Natural killer cell (primary cell): ENCODE data around the gene SLC24A2. TPM values are rescaled to one million over a fixed set of nuclear protein-coding genes. Genes with fewer than 3 reads are reported as not detected.

Source experiments
- ATAC-seq, 3 donors: fragments of 150-1000 bp in 2 of 3; fragments of 200-7000 bp in 1 of 3; cut with Tn5 transposase; 1 replicate in 1 of 3; 2 replicates in 2 of 3; pipeline ENCODE4 v1.10.0; 2021; ENCODE audit warnings: mild to moderate bottlenecking in 2 of 3, moderate library complexity in 2 of 3
- DNase-seq, 2 donors: peaks; one replicate each; pipeline versions ENCODE4 v3.0.0 to v3.0.0-alpha.2; 2013 to 2021; ENCODE audit warnings: mixed read lengths in 1 of 2
- H3K27ac ChIP-seq: one replicate; pipeline ENCODE4 v1.5.1; 2013; ENCODE audit warnings: mild to moderate bottlenecking, low read length
- H3K27me3 ChIP-seq: one replicate; pipeline ENCODE4 v1.6.1; 2013; ENCODE audit warnings: low read length; ENCODE audit not compliant: control insufficient read depth, insufficient read depth
- H3K36me3 ChIP-seq: one replicate; pipeline ENCODE4 v1.6.1; 2013; ENCODE audit warnings: low read length; ENCODE audit not compliant: control insufficient read depth, insufficient read depth
- H3K4me1 ChIP-seq: one replicate; pipeline ENCODE4 v1.6.1; 2013; ENCODE audit warnings: low read length; ENCODE audit not compliant: control insufficient read depth, insufficient read depth
- H3K4me3 ChIP-seq: one replicate; pipeline ENCODE4 v1.5.1; 2013; ENCODE audit warnings: low read length
- H3K9me3 ChIP-seq: one replicate; pipeline ENCODE4 v1.6.1; 2013; ENCODE audit warnings: low read length; ENCODE audit not compliant: control insufficient read depth, insufficient read depth
- H3K27ac Mint-ChIP-seq, 2 donors: one replicate each; pipeline ENCODE4 v1.8.0; 2022; ENCODE audit warnings: mild to moderate bottlenecking in 2 of 2, mixed read lengths in 2 of 2, moderate library complexity in 1 of 2
- H3K27me3 Mint-ChIP-seq, 2 donors: one replicate each; pipeline ENCODE4 v1.8.0; 2022; ENCODE audit warnings: low read depth in 2 of 2, mixed read lengths in 2 of 2
- H3K36me3 Mint-ChIP-seq: one replicate; pipeline ENCODE4 v1.8.0; 2022; ENCODE audit warnings: mixed read lengths
- H3K4me1 Mint-ChIP-seq, 2 donors: one replicate each; pipeline ENCODE4 v1.8.0; 2022; ENCODE audit warnings: mixed read lengths in 2 of 2
- H3K4me3 Mint-ChIP-seq: one replicate; pipeline ENCODE4 v1.8.0; 2022; ENCODE audit warnings: mild to moderate bottlenecking, moderate library complexity, mixed read lengths
- H3K9me3 Mint-ChIP-seq, 2 donors: one replicate each; pipeline ENCODE4 v1.8.0; 2022; ENCODE audit warnings: mixed read lengths in 2 of 2
- CTCF ChIP-seq: fragments of 200-600 bp; IDR thresholded peaks from one replicate; pipeline ENCODE4 v1.8.0; 2022; ENCODE audit warnings: antibody characterized with exemption
- WGBS: methylation state at CpG from one replicate; pipeline ENCODE4 v1.1.7; 2013; ENCODE audit warnings: missing lambda C conversion rate; ENCODE audit not compliant: insufficient coverage; 5-methylcytosine and 5-hydroxymethylcytosine counted together
- intact Hi-C: fragments of 100-400 bp; cut with micrococcal nuclease; formaldehyde crosslinking; loops from one replicate; pipeline ENCODE4 v1.14.2; 2022
- total RNA-seq, 4 donors: library from RNA; stranded (reverse); fragments of 120-200 nt in 1 of 4; gene quantifications; one replicate each; pipeline versions ENCODE4 v1.2.3 to v1.2.4, GENCODE V29; 2013 to 2022

SLC24A2 gene
- total RNA-seq, 3 donors from 2014 or later (not counting 1 experiment from before 2014, with no cell fraction given) = 0.15 TPM; not detected in 2

GRCh38 chr9:19770973-19771372 is 17.9 kb downstream of the SLC24A2 start:
- no peak overlapping the region for H3K27ac Mint-ChIP-seq
- 92% methylated on average over 5 of the region's 5 CpGs for WGBS
- ATAC-seq = no peak
- Histone ChIP-seq H3K4me1 (no peaks in the 10 kb centered on the region), H3K36me3 (no peaks in the 10 kb centered on the region), H3K27me3 (no peaks in the 10 kb centered on the region), H3K9me3 (peaks cover 3% of the 10 kb centered on the region), H3K27ac (no peak overlapping the region), H3K4me3 (no peak overlapping the region)
- no peaks in the 10 kb centered on the region for H3K36me3 Mint-ChIP-seq
- no peaks in the 10 kb centered on the region for H3K27me3 Mint-ChIP-seq
- intact Hi-C loops = no loop called here
- no peak for DNase-seq
- no peak overlapping the region for H3K4me3 Mint-ChIP-seq
- TF ChIP-seq CTCF = no peak
- H3K9me3 Mint-ChIP-seq = peaks cover under 1 to 6% of the 10 kb centered on the region in 2 donors
- H3K4me1 Mint-ChIP-seq = no peaks in the 10 kb centered on the region

- Histone ChIP-seq H3K9me3 (peaks cover 3% of the 10 kb centered on the region), H3K36me3 (no peaks in the 10 kb centered on the region), H3K4me1 (no peaks in the 10 kb centered on the region), H3K4me3 (no peak overlapping the region), H3K27ac (no peak overlapping the region), H3K27me3 (no peaks in the 10 kb centered on the region)
- H3K36me3 Mint-ChIP-seq = no peaks in the 10 kb centered on the region
- no peaks in the 10 kb centered on the region for H3K4me1 Mint-ChIP-seq
- H3K27me3 Mint-ChIP-seq = no peaks in the 10 kb centered on the region
- no peak for TF ChIP-seq CTCF
- ATAC-seq = no peak
- H3K27ac Mint-ChIP-seq = no peak overlapping the region
- WGBS = 78% methylated on average over 3 of the region's 3 CpGs
- DNase-seq = no peak
- H3K9me3 Mint-ChIP-seq = peaks cover 9 to 12% of the 10 kb centered on the region in 2 donors
- no peak overlapping the region for H3K4me3 Mint-ChIP-seq
- intact Hi-C loops = no loop called here
These were observed 19.6 kb downstream of the SLC24A2 start for GRCh38 chr9:19769213-19769612.

GRCh38 chr9:19768798-19769197 is 20.0 kb downstream of the SLC24A2 start:
- intact Hi-C loops = no loop called here
- Mint-ChIP-seq H3K27ac (no peak overlapping the region), H3K4me3 (no peak overlapping the region), H3K36me3 (no peaks in the 10 kb centered on the region), H3K27me3 (no peaks in the 10 kb centered on the region), H3K4me1 (no peaks in the 10 kb centered on the region), H3K9me3 (peaks cover 11 to 13% of the 10 kb centered on the region in 2 donors)
- Histone ChIP-seq H3K9me3 (peaks cover 3% of the 10 kb centered on the region), H3K4me3 (no peak overlapping the region), H3K36me3 (no peaks in the 10 kb centered on the region), H3K4me1 (no peaks in the 10 kb centered on the region), H3K27me3 (no peaks in the 10 kb centered on the region), H3K27ac (no peak overlapping the region)
- DNase-seq (no peak), ATAC-seq (no peak)
- WGBS = 82% methylated on average over 1 of the region's 1 CpG
- TF ChIP-seq CTCF = no peak

GRCh38 chr9:19759066-19759465 is 29.8 kb downstream of the SLC24A2 start:
- intact Hi-C loops = no loop called here
- H3K27me3 Mint-ChIP-seq = no peaks in the 10 kb centered on the region
- no peaks in the 10 kb centered on the region for H3K27me3 ChIP-seq

More at GRCh38 chr9:19759066-19759465, 29.8 kb downstream of the SLC24A2 start:
- WGBS = 95% methylated on average over 1 of the region's 1 CpG
- no peak for TF ChIP-seq CTCF
- H3K4me3 ChIP-seq = no peak overlapping the region
- Mint-ChIP-seq H3K4me3 (no peak overlapping the region), H3K9me3 (peaks cover under 1 to 6% of the 10 kb centered on the region in 2 donors), H3K36me3 (no peaks in the 10 kb centered on the region), H3K4me1 (no peaks in the 10 kb centered on the region), H3K27ac (no peak overlapping the region)
- H3K9me3 ChIP-seq = no peaks in the 10 kb centered on the region
- ATAC-seq (no peak), DNase-seq (no peak)
- H3K4me1 ChIP-seq = no peaks in the 10 kb centered on the region
- no peaks in the 10 kb centered on the region for H3K36me3 ChIP-seq
- H3K27ac ChIP-seq = no peak overlapping the region
